Calu3 (cell line): Measurements from ENCODE around the gene GUCD1. TPM values are rescaled to one million over a fixed set of nuclear protein-coding genes. Genes with fewer than 3 reads are reported as not detected.

ENCODE experiments used
- BruUV-seq: library from RNA; stranded (reverse); fragments of 400-500 nt; replicated peaks from 2 replicates; lab custom pipeline; 2021; lab: Mats Ljungman, UMichigan
- CTCF ChIA-PET: fragments of 300-600 bp; sonication (Branson Sonifier 250); formaldehyde crosslinking; loops from one replicate; lab custom pipeline; 2022; ENCODE audit warnings: antibody characterized with exemption; lab: Charles Lee
- DNase-seq: peaks from one replicate; pipeline ENCODE4 v3.0.0; 2022
- H3K27ac Mint-ChIP-seq: one replicate; pipeline ENCODE4 v1.8.0; 2022; ENCODE audit warnings: mixed read lengths; ENCODE audit not compliant: unreplicated experiment
- H3K27me3 Mint-ChIP-seq: one replicate; pipeline ENCODE4 v1.8.0; 2022; ENCODE audit warnings: mixed read lengths; ENCODE audit not compliant: unreplicated experiment
- H3K36me3 Mint-ChIP-seq: one replicate; pipeline ENCODE4 v1.8.0; 2022; ENCODE audit warnings: mild to moderate bottlenecking, moderate library complexity, mixed read lengths; ENCODE audit not compliant: insufficient read depth, unreplicated experiment
- H3K4me1 Mint-ChIP-seq: one replicate; pipeline ENCODE4 v1.8.0; 2022; ENCODE audit warnings: mild to moderate bottlenecking, low read depth, mixed read lengths; ENCODE audit not compliant: unreplicated experiment
- H3K4me3 Mint-ChIP-seq: one replicate; pipeline ENCODE4 v1.8.0; 2022; ENCODE audit warnings: mild to moderate bottlenecking, low read depth, moderate library complexity, mixed read lengths; ENCODE audit not compliant: unreplicated experiment
- H3K9me3 Mint-ChIP-seq: one replicate; pipeline ENCODE4 v1.8.0; 2022; ENCODE audit warnings: low read depth, mixed read lengths; ENCODE audit not compliant: unreplicated experiment
- CTCF ChIP-seq: fragments of 200-600 bp; IDR thresholded peaks from one replicate; pipeline ENCODE4 v1.8.0; 2022; ENCODE audit warnings: antibody characterized with exemption; ENCODE audit not compliant: unreplicated experiment
- intact Hi-C: fragments of 100-400 bp; cut with micrococcal nuclease; formaldehyde crosslinking; loops from one replicate; pipeline ENCODE4 v1.10.0; 2022; ENCODE audit not compliant: unreplicated experiment
- total RNA-seq: library from RNA; stranded (reverse); gene quantifications from 2 replicates; pipeline ENCODE4 v1.2.3, GENCODE V29; 2022

Gene GUCD1
- total RNA-seq, 1 experiment from 2014 or later = 130 TPM

GRCh38 chr22:24516301-24516737 lies 38.6 kb downstream of the GUCD1 start:
- CTCF ChIA-PET = no interaction called here
- intact Hi-C loops = no loop called here
- peaks cover 27% of the 10 kb centered on the region for H3K4me1 Mint-ChIP-seq
- no peak for DNase-seq
- H3K4me3 Mint-ChIP-seq = no peak overlapping the region
- no peak overlapping the region for H3K27ac Mint-ChIP-seq
- no peaks in the 10 kb centered on the region for H3K27me3 Mint-ChIP-seq
- no peaks in the 10 kb centered on the region for H3K9me3 Mint-ChIP-seq
- no TSS peak for BruUV-seq
- no peaks in the 10 kb centered on the region for H3K36me3 Mint-ChIP-seq
- TF ChIP-seq CTCF = no peak

- H3K27me3 Mint-ChIP-seq = no peaks in the 10 kb centered on the region
- H3K4me1 Mint-ChIP-seq = peaks cover 36% of the 10 kb centered on the region
- no peaks in the 10 kb centered on the region for H3K9me3 Mint-ChIP-seq
- H3K4me3 Mint-ChIP-seq = no peak overlapping the region
- H3K27ac Mint-ChIP-seq = no peak overlapping the region
- DNase-seq = no peak
- H3K36me3 Mint-ChIP-seq = no peaks in the 10 kb centered on the region
- intact Hi-C loops = no loop called here
- no TSS peak for BruUV-seq
- no peak for TF ChIP-seq CTCF
- CTCF ChIA-PET = interaction anchor here (1.4 kb wide), 1 partner anchor 33 kb away, joined by 3 read pairs; no protein-coding TSS in a partner anchor
Observed at GRCh38 chr22:24515027-24515338, 40.0 kb downstream of the GUCD1 start.

DNA sequence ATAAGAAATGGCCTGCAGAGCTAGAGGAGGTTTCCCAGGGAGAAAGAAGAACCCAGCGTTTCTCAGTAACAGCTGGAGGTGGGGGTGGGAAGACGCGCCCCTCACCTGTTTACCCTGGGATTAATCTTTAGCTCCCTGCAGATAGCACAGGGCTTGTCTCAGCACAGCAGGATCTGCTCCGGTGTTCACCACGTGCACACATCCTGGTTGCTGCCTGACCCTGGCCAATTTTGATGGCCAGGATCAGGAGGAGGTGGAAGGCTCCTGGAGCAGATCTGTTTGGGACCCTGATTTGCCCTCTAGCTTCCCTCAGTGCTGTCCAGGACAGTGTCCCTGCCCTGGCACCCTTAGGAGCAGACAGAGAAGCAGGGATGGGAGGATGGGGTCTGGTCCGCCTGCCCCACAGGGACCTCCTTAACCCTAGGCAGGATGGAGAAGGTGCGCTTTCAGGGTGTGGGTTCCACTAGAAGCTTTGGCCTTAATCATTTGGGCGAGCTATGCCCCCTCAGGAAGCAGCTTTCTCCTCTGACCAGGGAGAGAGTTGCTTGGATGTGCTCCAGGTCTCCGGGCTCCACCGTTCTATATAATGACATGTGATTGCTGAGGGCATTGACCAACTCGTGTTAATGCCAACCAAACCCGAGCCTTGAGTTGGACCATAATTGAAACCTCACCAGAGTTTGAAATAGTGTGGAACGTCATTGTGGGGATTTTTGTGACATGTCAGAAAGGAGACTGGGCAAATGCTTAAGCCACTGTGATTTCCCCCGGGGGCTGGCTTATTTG lies 40.5 kb downstream of the GUCD1 start:
- CTCF ChIA-PET = interaction anchor here (1.0 to 1.4 kb wide), 2 partner anchors 32 to 41 kb away, joined by 3 read pairs; partner anchors contain the start of gene GUCD1
- intact Hi-C loops = no loop called here
- peaks cover 36% of the 10 kb centered on the region for H3K4me1 Mint-ChIP-seq
- no peak overlapping the region for H3K4me3 Mint-ChIP-seq
- BruUV-seq = no TSS peak
- H3K27me3 Mint-ChIP-seq = no peaks in the 10 kb centered on the region
- no peak for TF ChIP-seq CTCF
- no peaks in the 10 kb centered on the region for H3K36me3 Mint-ChIP-seq
- H3K9me3 Mint-ChIP-seq = no peaks in the 10 kb centered on the region
- H3K27ac Mint-ChIP-seq = no peak overlapping the region
- no peak for DNase-seq

GRCh38 chr22:24513378-24514240 lies 41.3 kb downstream of the GUCD1 start:
- CTCF ChIA-PET = interaction anchor here (1.0 kb wide), 1 partner anchor 42 kb away, joined by 3 read pairs; the partner anchor contains the start of gene GUCD1
- H3K36me3 Mint-ChIP-seq = no peaks in the 10 kb centered on the region
- intact Hi-C loops = no loop called here

More at GRCh38 chr22:24513378-24514240, 41.3 kb downstream of the GUCD1 start:
- Mint-ChIP-seq H3K4me3 (no peak overlapping the region), H3K27me3 (no peaks in the 10 kb centered on the region), H3K4me1 (peaks cover 36% of the 10 kb centered on the region), H3K9me3 (no peaks in the 10 kb centered on the region), H3K27ac (no peak overlapping the region)
- no peak for TF ChIP-seq CTCF
- BruUV-seq = no TSS peak
- no peak for DNase-seq
